SK-N-SH (cell line): ENCODE results near the gene GGA2. TPM values are rescaled to one million over a fixed set of nuclear protein-coding genes. Genes with fewer than 3 reads are reported as not detected.

Experiments
- CTCF ChIA-PET: fragments of 300-600, 350-600 bp; formaldehyde crosslinking; extraction: SDS; loops from one replicate; lab custom pipeline; 2021; lab: Yijun Ruan, JAX
- POLR2A ChIA-PET: fragments of 350-600 bp; sonication (Branson Sonifier 250); formaldehyde crosslinking; extraction: SDS; loops from one replicate; lab custom pipeline; 2020; ENCODE audit warnings: antibody characterized with exemption, inconsistent platforms; lab: Yijun Ruan, JAX
- DNase-seq: peaks from one replicate; pipeline ENCODE4 v3.0.0; 2012
- H2AFZ ChIP-seq: fragments of 200-600 bp; sonication (generic); 2 replicates; pipeline ENCODE4 v1.8.1; 2016; ENCODE audit warnings: antibody characterized with exemption, mild to moderate bottlenecking, low read depth
- H3F3A ChIP-seq: fragments of 200-600 bp; sonication (generic); replicated peaks from 2 replicates; pipeline ENCODE3; 2016; ENCODE audit warnings: antibody characterized with exemption, mild to moderate bottlenecking; ENCODE audit not compliant: insufficient read depth
- H3K27ac ChIP-seq, 2 experiments: fragments of 200-500 bp in 1 of 2; fragments of 200-600 bp in 1 of 2; sonication (Bioruptor generic) in 1 of 2; sonication (generic), shearing (Covaris generic) in 1 of 2; 2 replicates each; pipeline versions ENCODE4 v1.5.1 to v1.6.1; 2014 to 2016; ENCODE audit warnings: low read depth in 2 of 2, inconsistent platforms in 1 of 2, low read length in 1 of 2, mild to moderate bottlenecking in 1 of 2, mixed read lengths in 1 of 2
- H3K27me3 ChIP-seq: fragments of 200-600 bp; sonication (generic), shearing (Covaris generic); 2 replicates; pipeline ENCODE4 v1.6.1; 2016; ENCODE audit warnings: mixed run types; ENCODE audit not compliant: insufficient read depth
- H3K36me3 ChIP-seq, 2 experiments: fragments of 200-500 bp in 1 of 2; fragments of 200-600 bp in 1 of 2; sonication (Bioruptor generic) in 1 of 2; sonication (generic) in 1 of 2; replicated peaks in 1 of 2; 2 replicates each; pipeline versions ENCODE3 to v1.5.1; 2014 to 2016; ENCODE audit warnings: low read length in 1 of 2, mild to moderate bottlenecking in 1 of 2; ENCODE audit not compliant: insufficient read depth in 2 of 2, control insufficient read depth in 1 of 2
- H3K4me1 ChIP-seq, 2 experiments: fragments of 200-500 bp in 1 of 2; fragments of 200-600 bp in 1 of 2; sonication (Bioruptor generic) in 1 of 2; sonication (generic), shearing (Covaris generic) in 1 of 2; 2 replicates each; pipeline versions ENCODE4 v1.5.1 to v1.6.1; 2014 to 2016; ENCODE audit warnings: low read depth in 1 of 2, low read length in 1 of 2, mixed run types in 1 of 2; ENCODE audit not compliant: insufficient read depth in 2 of 2, control insufficient read depth in 1 of 2
- H3K4me2 ChIP-seq: fragments of 200-600 bp; sonication (generic), shearing (Covaris generic); 2 replicates; pipeline ENCODE4 v1.6.1; 2017; ENCODE audit warnings: mixed run types
- H3K4me3 ChIP-seq, 2 experiments: fragments of 200-500 bp in 1 of 2; fragments of 200-600 bp in 1 of 2; sonication (Bioruptor generic) in 1 of 2; sonication (generic), shearing (Covaris generic) in 1 of 2; 2 replicates each; pipeline versions ENCODE4 v1.5.1 to v1.8.1; 2014 to 2016; ENCODE audit warnings: low read depth in 2 of 2, inconsistent platforms in 1 of 2, low read length in 1 of 2, mild to moderate bottlenecking in 1 of 2, mixed read lengths in 1 of 2, moderate library complexity in 1 of 2
- H3K79me2 ChIP-seq: fragments of 200-600 bp; sonication (generic); 2 replicates; pipeline ENCODE4 v1.8.1; 2017; ENCODE audit warnings: mild to moderate bottlenecking; ENCODE audit not compliant: insufficient read depth
- H3K9ac ChIP-seq: fragments of 200-600 bp; sonication (generic); 2 replicates; pipeline ENCODE4 v1.6.1; 2017; ENCODE audit warnings: mixed run types
- H3K9me2 ChIP-seq: fragments of 200-600 bp; sonication (generic); 2 replicates; pipeline ENCODE4 v1.6.1; 2017; ENCODE audit warnings: mixed run types
- H3K9me3 ChIP-seq: fragments of 200-600 bp; sonication (generic); 2 replicates; pipeline ENCODE4 v1.6.1; 2017; ENCODE audit warnings: mixed run types, mild to moderate bottlenecking, moderate library complexity
- H4K20me1 ChIP-seq: fragments of 200-600 bp; sonication (generic); 2 replicates; pipeline ENCODE4 v1.6.1; 2017; ENCODE audit warnings: mild to moderate bottlenecking, mixed run types; ENCODE audit not compliant: insufficient read depth
- CTCF ChIP-seq: fragments of 200-600 bp; sonication (generic); IDR thresholded peaks from 2 replicates; pipeline ENCODE4 v1.6.1; 2017; ENCODE audit warnings: antibody characterized with exemption, mild to moderate bottlenecking, moderate library complexity
- ELF1 ChIP-seq: IDR thresholded peaks from 2 replicates; pipeline ENCODE4 v1.4.0; 2012
- EZH2phosphoT487 ChIP-seq: fragments of 200-600 bp; sonication (generic); IDR thresholded peaks from 2 replicates; pipeline ENCODE4 v1.6.1; 2017; ENCODE audit warnings: low read depth, mixed run types, mild to moderate bottlenecking, antibody characterized with exemption, moderate library complexity, borderline replicate concordance
- FOSL2 ChIP-seq: IDR thresholded peaks from 2 replicates; pipeline ENCODE4 v1.4.0; 2012; ENCODE audit warnings: low read depth, mild to moderate bottlenecking, moderate library complexity, borderline replicate concordance
- GATA2 ChIP-seq: sonication (generic); formaldehyde crosslinking; IDR thresholded peaks from 2 replicates; pipeline ENCODE4 v1.5.0; 2020; ENCODE audit warnings: mild to moderate bottlenecking, missing genetic modification reagents
- IRF3 ChIP-seq: fragments of 150-350 bp; IDR thresholded peaks from 2 replicates; pipeline ENCODE4 v1.6.1; 2016; ENCODE audit warnings: mild to moderate bottlenecking, low read depth, low read length
- JUND ChIP-seq: IDR thresholded peaks from 2 replicates; pipeline ENCODE4 v1.4.0; 2012
- MAX ChIP-seq: IDR thresholded peaks from 2 replicates; pipeline ENCODE4 v1.4.0; 2012; ENCODE audit warnings: low read depth
- NFIC ChIP-seq: IDR thresholded peaks from 2 replicates; pipeline ENCODE4 v1.4.0; 2012; ENCODE audit warnings: borderline replicate concordance
- RAD21 ChIP-seq: IDR thresholded peaks from 2 replicates; pipeline ENCODE4 v1.6.1; 2012; ENCODE audit warnings: mild to moderate bottlenecking, low read length
- RFX5 ChIP-seq: IDR thresholded peaks from 2 replicates; pipeline ENCODE4 v1.6.1; 2012; ENCODE audit warnings: mild to moderate bottlenecking, improper control_type of control experiment, low read length
- RXRA ChIP-seq: IDR thresholded peaks from 2 replicates; pipeline ENCODE4 v1.4.0; 2012; ENCODE audit warnings: low read depth, mild to moderate bottlenecking, borderline replicate concordance
- SIN3A ChIP-seq: IDR thresholded peaks from 2 replicates; pipeline ENCODE4 v1.6.1; 2012; ENCODE audit warnings: low read depth, mild to moderate bottlenecking, low read length, moderate library complexity, borderline replicate concordance
- SMC3 ChIP-seq: IDR thresholded peaks from 2 replicates; pipeline ENCODE4 v1.6.1; 2012; ENCODE audit warnings: low read depth, low read length, improper control_type of control experiment
- TEAD4 ChIP-seq: IDR thresholded peaks from 2 replicates; pipeline ENCODE4 v1.4.0; 2012; ENCODE audit warnings: mild to moderate bottlenecking, borderline replicate concordance; ENCODE audit not compliant: insufficient read depth
- USF2 ChIP-seq: fragments of 150-350 bp; IDR thresholded peaks from 2 replicates; pipeline ENCODE4 v1.6.1; 2017; ENCODE audit warnings: antibody characterized with exemption, low read length, low read depth, borderline replicate concordance
- YY1 ChIP-seq: IDR thresholded peaks from 2 replicates; pipeline ENCODE4 v1.4.0; 2012; ENCODE audit warnings: low read depth, mild to moderate bottlenecking
- ZBTB33 ChIP-seq: IDR thresholded peaks from 2 replicates; pipeline ENCODE4 v1.4.0; 2012; ENCODE audit warnings: low read depth, borderline replicate concordance
- WGBS: methylation state at CpG from one replicate; pipeline ENCODE4 v1.1.6; 2017; ENCODE audit warnings: low lambda C conversion rate; 5-methylcytosine and 5-hydroxymethylcytosine counted together
- polyA plus RNA-seq, 3 experiments: library from polyadenylated mRNA; depleted of rRNA; stranded (reverse); fragments of >200 nt; gene quantifications; 2 replicates each; pipeline ENCODE4 v1.2.3, GENCODE V29; 2012

GGA2 gene
- polyA plus RNA-seq, 1 of the 3 experiments (the other 2 are of a cell fraction), result 23.4 TPM

- ChIA-PET CTCF (interaction anchor here (0.5 to 7.9 kb wide), 14 partner anchors 12 to 348 kb away, joined by 3 to 290 read pairs (median 18); partner anchors contain the start of genes COG7 and SCNN1G), POLR2A (no interaction called here)
- H3F3A ChIP-seq, result peaks cover 8% of the 10 kb centered on the region
Measured at GRCh38 chr16:23436951-23437350, 73.3 kb downstream of the GGA2 start.

GRCh38 chr16:23435500-23435899 lies 74.8 kb downstream of the GGA2 start:
- Histone ChIP-seq H3K9me3 (no peaks in the 10 kb centered on the region), H3K36me3 (peaks cover 17 to 46% of the 10 kb centered on the region in 2 experiments), H4K20me1 (peaks cover 9% of the 10 kb centered on the region; the same call in 1 of the 2 replicates), H3K4me2 (no peak overlapping the region), H3K79me2 (no peaks in the 10 kb centered on the region), H3K4me1 (no peaks in the 10 kb centered on the region), H2AFZ (no peak overlapping the region), H3K9ac (no peak overlapping the region), H3K9me2 (no peaks in the 10 kb centered on the region), H3F3A (peaks cover 7% of the 10 kb centered on the region), H3K27me3 (no peaks in the 10 kb centered on the region), H3K4me3 (no peak overlapping the region; a peak in 1 of 4 replicates), H3K27ac (no peak overlapping the region)
- DNase-seq, result peak; percentile 67
- TF ChIP-seq EZH2phosphoT487, result no peak
- TF ChIP-seq CTCF, result peak; percentile 90
- no peak for TF ChIP-seq ELF1
- TF ChIP-seq GATA2 (CRISPR knock-in tag), result no peak
- TF ChIP-seq YY1, result no peak
- no peak for TF ChIP-seq IRF3
- peak; percentile 52 for TF ChIP-seq SMC3
- no peak for TF ChIP-seq MAX
- TF ChIP-seq JUND, result no peak
- no peak for TF ChIP-seq RFX5
- peak; percentile 66 for TF ChIP-seq RAD21
- TF ChIP-seq FOSL2, result no peak
- no peak for TF ChIP-seq NFIC
- no peak for TF ChIP-seq ZBTB33
- no peak for TF ChIP-seq TEAD4
- TF ChIP-seq SIN3A, result no peak
- 54% methylated on average over 6 of the region's 6 CpGs for WGBS
- CTCF ChIA-PET, result interaction anchor here (0.5 to 7.9 kb wide), 60 partner anchors 10 to 537 kb away, joined by 3 to 290 read pairs (median 4); partner anchors contain the start of genes COG7, GGA2, SCNN1G and USP31
- POLR2A ChIA-PET, result no interaction called here

More at GRCh38 chr16:23436951-23437350, 73.3 kb downstream of the GGA2 start:
- no peaks in the 10 kb centered on the region for H3K4me1 ChIP-seq
- no peak for TF ChIP-seq USF2
- TF ChIP-seq YY1, result no peak
- no peak for TF ChIP-seq RXRA
- H3K79me2 ChIP-seq, result no peaks in the 10 kb centered on the region
- no peak overlapping the region for H3K4me2 ChIP-seq
- peaks cover 9% of the 10 kb centered on the region; the same call in 1 of the 2 replicates for H4K20me1 ChIP-seq
- DNase-seq, result no peak
- H3K9me3 ChIP-seq, result no peaks in the 10 kb centered on the region
- H3K27ac ChIP-seq, result no peak overlapping the region
- no peaks in the 10 kb centered on the region for H3K27me3 ChIP-seq
- no peaks in the 10 kb centered on the region for H3K9me2 ChIP-seq
- no peak overlapping the region for H3K9ac ChIP-seq
- WGBS, result 95% methylated on average over 4 of the region's 4 CpGs
- H2AFZ ChIP-seq, result no peak overlapping the region
- H3K36me3 ChIP-seq, result peaks cover 21 to 50% of the 10 kb centered on the region in 2 experiments
- H3K4me3 ChIP-seq, result no peak overlapping the region
